Measurements from ENCODE around the gene LMO7. TPM values are rescaled to one million over a fixed set of nuclear protein-coding genes. Genes with fewer than 3 reads are reported as not detected.
A peak's percentile ranks its signal among the peaks of the same experiment; 100 is the strongest.

Gene LMO7
- total and polyA plus RNA-seq, 3 donors from 2014 or later: 39.1 to 132 (median 111) TPM

DNA sequence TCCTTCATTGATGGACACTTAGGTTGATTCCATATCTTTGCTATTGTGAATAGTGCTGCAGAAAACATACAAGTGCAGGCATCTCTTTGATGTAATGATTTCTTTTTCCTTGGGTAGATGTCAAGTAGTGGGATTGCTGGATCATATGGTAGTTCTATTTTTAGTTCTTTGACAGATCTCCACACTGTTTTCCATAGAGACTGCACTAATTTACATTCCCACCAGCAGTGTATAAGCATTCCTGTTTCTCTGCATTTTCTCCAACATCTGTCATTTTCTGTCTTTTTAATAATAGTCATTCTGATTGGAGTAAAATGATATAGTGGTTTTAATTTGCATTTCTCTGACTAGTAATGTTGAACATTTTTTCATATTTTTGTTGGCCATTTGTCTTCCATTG, 116.7 kb downstream of the LMO7 start:
- no peak overlapping the region for H3K4me3 ChIP-seq
- no peaks in the 10 kb centered on the region for H3K4me1 ChIP-seq
- H3K9me3 ChIP-seq: no peaks in the 10 kb centered on the region
- no peak overlapping the region for H3K27ac ChIP-seq
- H3K27me3 ChIP-seq: no peaks in the 10 kb centered on the region
- no peak for DNase-seq
- no peaks in the 10 kb centered on the region for H3K36me3 ChIP-seq (ENCODE audit: low read depth, missing control alignments)
- TF ChIP-seq POLR2A (IDR thresholded peaks at IDR 0.05): no peak
- TF ChIP-seq, protein P1, sequence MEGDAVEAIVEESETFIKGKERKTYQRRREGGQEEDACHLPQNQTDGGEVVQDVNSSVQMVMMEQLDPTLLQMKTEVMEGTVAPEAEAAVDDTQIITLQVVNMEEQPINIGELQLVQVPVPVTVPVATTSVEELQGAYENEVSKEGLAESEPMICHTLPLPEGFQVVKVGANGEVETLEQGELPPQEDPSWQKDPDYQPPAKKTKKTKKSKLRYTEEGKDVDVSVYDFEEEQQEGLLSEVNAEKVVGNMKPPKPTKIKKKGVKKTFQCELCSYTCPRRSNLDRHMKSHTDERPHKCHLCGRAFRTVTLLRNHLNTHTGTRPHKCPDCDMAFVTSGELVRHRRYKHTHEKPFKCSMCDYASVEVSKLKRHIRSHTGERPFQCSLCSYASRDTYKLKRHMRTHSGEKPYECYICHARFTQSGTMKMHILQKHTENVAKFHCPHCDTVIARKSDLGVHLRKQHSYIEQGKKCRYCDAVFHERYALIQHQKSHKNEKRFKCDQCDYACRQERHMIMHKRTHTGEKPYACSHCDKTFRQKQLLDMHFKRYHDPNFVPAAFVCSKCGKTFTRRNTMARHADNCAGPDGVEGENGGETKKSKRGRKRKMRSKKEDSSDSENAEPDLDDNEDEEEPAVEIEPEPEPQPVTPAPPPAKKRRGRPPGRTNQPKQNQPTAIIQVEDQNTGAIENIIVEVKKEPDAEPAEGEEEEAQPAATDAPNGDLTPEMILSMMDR (IDR thresholded peaks at IDR 0.05): no peak
- intact Hi-C loops (cut with DNase I; ENCODE audit: low total_unique reads): no loop called here

DNA sequence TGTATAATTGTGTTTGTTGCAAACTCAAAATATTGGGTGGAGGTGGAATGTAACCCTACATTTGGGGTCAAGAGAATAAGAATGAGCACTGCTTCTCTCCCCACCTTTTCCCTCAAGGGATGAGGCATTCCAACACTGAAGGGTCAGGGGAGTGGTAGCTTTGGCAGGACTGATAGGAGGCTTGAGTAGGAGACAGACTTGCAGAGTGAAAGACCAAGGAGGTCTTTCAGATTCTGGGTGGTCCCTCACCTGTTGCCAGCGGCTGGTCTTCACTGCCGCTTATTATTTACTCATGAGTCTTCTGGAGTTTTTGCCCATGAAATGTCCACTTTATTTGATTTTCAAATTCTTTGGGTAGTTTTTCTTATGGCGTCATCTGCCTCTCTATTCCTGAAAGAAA, 118.8 kb downstream of the LMO7 start:
- intact Hi-C loops (cut with DNase I; ENCODE audit: low total_unique reads): no loop called here
- Histone ChIP-seq H3K4me3 (no peak overlapping the region), H3K27me3 (no peaks in the 10 kb centered on the region), H3K36me3 (ENCODE audit: low read depth, missing control alignments) (no peaks in the 10 kb centered on the region), H3K4me1 (no peaks in the 10 kb centered on the region), H3K9me3 (no peaks in the 10 kb centered on the region), H3K27ac (no peak overlapping the region)
- WGBS, 2 donors: 94 to 96% methylated on average over 3 of the region's 3 CpGs
- TF ChIP-seq, protein P1 (IDR thresholded peaks at IDR 0.05): no peak
- no peak for TF ChIP-seq POLR2A (IDR thresholded peaks at IDR 0.05)
- no peak for DNase-seq

DNA sequence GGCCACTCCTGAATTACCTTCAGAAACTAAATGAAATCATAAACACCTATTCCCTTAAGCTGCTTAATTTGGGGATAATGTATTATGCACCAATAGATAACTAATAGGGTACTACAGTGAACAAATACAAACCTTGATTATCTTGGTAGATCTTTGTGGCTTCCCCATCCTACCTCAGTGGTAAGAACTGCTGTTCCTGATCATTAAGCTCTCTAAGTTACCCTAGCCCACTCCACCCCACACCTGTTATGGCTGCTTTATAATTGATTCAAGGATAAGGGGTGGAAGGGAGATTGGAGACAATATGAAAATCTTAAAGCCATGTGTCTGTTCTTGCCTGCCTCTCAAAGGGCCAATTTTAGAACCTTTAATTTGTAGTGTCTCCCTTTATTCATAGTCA, 121.2 kb downstream of the LMO7 start:
- no peaks in the 10 kb centered on the region for H3K36me3 ChIP-seq (ENCODE audit: low read depth, missing control alignments)
- TF ChIP-seq, protein P1 (IDR thresholded peaks at IDR 0.05): no peak
- no peak for TF ChIP-seq POLR2A (IDR thresholded peaks at IDR 0.05)
- no peaks in the 10 kb centered on the region for H3K27me3 ChIP-seq
- no peaks in the 10 kb centered on the region for H3K4me1 ChIP-seq
- no peaks in the 10 kb centered on the region for H3K9me3 ChIP-seq
- intact Hi-C loops (cut with DNase I; ENCODE audit: low total_unique reads): no loop called here
- no peak overlapping the region for H3K4me3 ChIP-seq
- no peak for DNase-seq
- H3K27ac ChIP-seq: no peak overlapping the region

DNA sequence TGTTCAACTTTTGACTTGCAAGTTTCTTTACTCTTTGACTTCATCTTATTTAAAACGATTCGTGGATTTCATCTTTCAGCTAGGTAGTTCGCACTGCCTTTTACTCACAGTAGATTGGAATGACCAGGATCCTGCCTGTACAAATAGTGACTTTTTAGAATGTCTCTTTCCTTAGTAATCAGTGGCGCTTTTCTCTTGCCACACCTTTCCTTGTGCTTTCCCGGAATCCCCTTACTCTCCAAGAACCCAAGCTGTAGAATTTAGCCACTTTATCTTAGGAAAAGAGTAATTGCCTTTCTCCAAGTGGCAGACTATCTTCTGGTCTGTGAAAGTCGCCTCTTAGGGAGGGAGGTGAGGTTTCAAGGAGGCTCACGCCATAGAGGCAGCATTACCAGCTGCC, 123.4 kb downstream of the LMO7 start:
- 93 to 94% methylated on average over 7 of the region's 7 CpGs for WGBS, 2 donors
- intact Hi-C loops (cut with DNase I; ENCODE audit: low total_unique reads): no loop called here
- DNase-seq: no peak
- TF ChIP-seq, protein P1 (IDR thresholded peaks at IDR 0.05): no peak
- no peak for TF ChIP-seq POLR2A (IDR thresholded peaks at IDR 0.05)
- no peaks in the 10 kb centered on the region for H3K9me3 ChIP-seq
- no peak overlapping the region for H3K4me3 ChIP-seq
- H3K36me3 ChIP-seq (ENCODE audit: low read depth, missing control alignments): no peaks in the 10 kb centered on the region
- peaks cover 6% of the 10 kb centered on the region for H3K4me1 ChIP-seq
- no peak overlapping the region for H3K27ac ChIP-seq
- H3K27me3 ChIP-seq: no peaks in the 10 kb centered on the region

DNA sequence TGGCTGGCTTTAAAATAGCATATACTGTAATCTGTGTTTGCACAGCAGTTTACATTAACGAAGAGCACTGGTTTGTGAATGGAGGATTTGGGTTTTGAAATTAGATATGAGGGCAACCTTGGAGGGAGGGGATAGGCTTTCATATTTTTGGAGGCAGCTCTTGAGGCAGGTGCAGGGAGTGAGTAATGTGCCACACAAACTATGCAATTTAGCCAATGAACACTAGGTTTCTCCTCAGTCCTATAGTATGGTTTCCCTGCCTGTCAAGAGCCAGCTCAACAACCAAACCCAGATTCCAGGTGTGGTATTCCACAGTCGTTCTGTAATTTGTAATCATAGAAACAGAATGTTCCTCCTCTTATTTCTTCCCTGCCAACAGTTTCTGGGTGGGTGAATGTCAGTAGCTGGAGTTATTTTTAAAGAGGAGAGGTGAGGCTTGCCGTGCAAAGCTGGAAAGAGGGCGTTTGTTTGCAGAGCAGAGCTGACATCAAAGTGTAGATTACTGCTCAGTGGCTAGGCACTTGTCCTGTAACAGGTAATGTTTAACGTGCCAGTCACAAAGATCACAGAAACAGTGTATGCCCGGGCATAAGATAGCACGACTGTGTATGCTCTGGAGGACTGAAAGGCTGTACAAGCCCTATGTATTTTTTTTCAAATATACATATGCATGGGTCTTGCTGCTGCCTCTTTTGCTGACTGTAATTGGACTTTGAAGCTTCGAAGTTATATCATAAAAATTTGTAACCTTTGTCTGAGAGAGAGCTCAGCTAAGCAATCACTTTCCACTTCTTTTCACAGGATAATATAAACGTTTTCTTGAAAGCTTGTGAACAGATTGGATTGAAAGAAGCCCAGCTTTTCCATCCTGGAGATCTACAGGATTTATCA, 124.2 kb downstream of the LMO7 start:
- H3K4me1 ChIP-seq: peaks cover 6% of the 10 kb centered on the region
- intact Hi-C loops (cut with DNase I; ENCODE audit: low total_unique reads): no loop called here
- H3K27me3 ChIP-seq: no peaks in the 10 kb centered on the region
- peak overlapping the region; percentile 20 to 61 for H3K27ac ChIP-seq
- peak overlapping the region in 1 of 2 donors; percentile 15 for H3K4me3 ChIP-seq
- DNase-seq: peak; percentile 27
- no peak for TF ChIP-seq POLR2A (IDR thresholded peaks at IDR 0.05)
- TF ChIP-seq, protein P1 (IDR thresholded peaks at IDR 0.05): no peak
- no peaks in the 10 kb centered on the region for H3K9me3 ChIP-seq
- H3K36me3 ChIP-seq (ENCODE audit: low read depth, missing control alignments): no peaks in the 10 kb centered on the region
- 21 to 41% methylated on average over 9 of the region's 9 CpGs for WGBS, 2 donors

All from testis (tissue), 3 donors.